ENCODE results near the gene SKIL. TPM values are rescaled to one million over a fixed set of nuclear protein-coding genes. Genes with fewer than 3 reads are reported as not detected.

SKIL gene
- total and polyA plus RNA-seq, 2 experiments from 2014 or later: 28.6 to 39.1 TPM

GRCh38 chr3:170428095-170428494, 70.6 kb downstream of the SKIL start:
- Histone ChIP-seq H3K9me2 (ENCODE audit: insufficient read depth) (no peaks in the 10 kb centered on the region), H3K27me3 (replicated peaks; ENCODE audit: insufficient read depth) (no peaks in the 10 kb centered on the region), H4K20me1 (ENCODE audit: insufficient read depth) (no peaks in the 10 kb centered on the region), H3K9ac (no peak overlapping the region), H3K4me1 (ENCODE audit: insufficient read depth) (peaks cover 15% of the 10 kb centered on the region), H3K4me3 (no peak overlapping the region), H3K9me3 (ENCODE audit: low read depth) (no peaks in the 10 kb centered on the region), H2AFZ (no peak overlapping the region), H3K79me2 (ENCODE audit: insufficient read depth) (peaks cover 46% of the 10 kb centered on the region), H3K4me2 (ENCODE audit: unreplicated experiment) (no peak overlapping the region), H3K36me3 (ENCODE audit: low read depth) (peaks cover 30% of the 10 kb centered on the region), H3K27ac (no peak overlapping the region), H3F3A (ENCODE audit: insufficient read depth) (peaks cover 40% of the 10 kb centered on the region)
- no peak for DNase-seq
- WGBS, 2 experiments (ENCODE audit: low coverage in 1 of 2, low lambda C conversion rate in 2 of 2, missing lambda C conversion rate in 2 of 2): 85 to 95% methylated on average over 2 of the region's 2 CpGs
- in situ Hi-C loops (cut with MboI): no loop called here
- TF ChIP-seq EZH2phosphoT487 (IDR thresholded peaks at IDR 0.05; ENCODE audit: insufficient read depth, low read depth) (no peak), EZH2 (IDR thresholded peaks at IDR 0.05; ENCODE audit: insufficient read depth, poor library complexity, severe bottlenecking) (no peak)

- Histone ChIP-seq H3K4me1 (ENCODE audit: insufficient read depth) (peaks cover 15% of the 10 kb centered on the region), H3K27me3 (replicated peaks; ENCODE audit: insufficient read depth) (no peaks in the 10 kb centered on the region), H2AFZ (no peak overlapping the region), H3K9me3 (ENCODE audit: low read depth) (no peaks in the 10 kb centered on the region), H3K4me2 (ENCODE audit: unreplicated experiment) (no peak overlapping the region), H3K36me3 (ENCODE audit: low read depth) (peaks cover 35% of the 10 kb centered on the region), H3K79me2 (ENCODE audit: insufficient read depth) (peaks cover 37% of the 10 kb centered on the region), H3K4me3 (no peak overlapping the region), H3K9ac (no peak overlapping the region), H3K27ac (no peak overlapping the region), H3F3A (ENCODE audit: insufficient read depth) (peaks cover 43% of the 10 kb centered on the region), H3K9me2 (ENCODE audit: insufficient read depth) (no peaks in the 10 kb centered on the region), H4K20me1 (ENCODE audit: insufficient read depth) (no peaks in the 10 kb centered on the region)
- no peak for TF ChIP-seq EZH2 (IDR thresholded peaks at IDR 0.05; ENCODE audit: insufficient read depth, poor library complexity, severe bottlenecking)
- no peak for TF ChIP-seq EZH2phosphoT487 (IDR thresholded peaks at IDR 0.05; ENCODE audit: insufficient read depth, low read depth)
- DNase-seq: peak; percentile 48
- WGBS, 2 experiments (ENCODE audit: low coverage in 1 of 2, low lambda C conversion rate in 2 of 2, missing lambda C conversion rate in 2 of 2): 87 to 88% methylated on average over 1 of the region's 1 CpG
- in situ Hi-C loops (cut with MboI): no loop called here
Observed at GRCh38 chr3:170429050-170429449, 71.5 kb downstream of the SKIL start.

- no peak for TF ChIP-seq EZH2 (IDR thresholded peaks at IDR 0.05; ENCODE audit: insufficient read depth, poor library complexity, severe bottlenecking)
- TF ChIP-seq EZH2phosphoT487 (IDR thresholded peaks at IDR 0.05; ENCODE audit: insufficient read depth, low read depth): no peak
- H3K79me2 ChIP-seq (ENCODE audit: insufficient read depth): peaks cover 25% of the 10 kb centered on the region
Observed at GRCh38 chr3:170431054-170431453, 73.5 kb downstream of the SKIL start.

GRCh38 chr3:170432416-170432815, 74.9 kb downstream of the SKIL start:
- peaks cover 49% of the 10 kb centered on the region for H3K36me3 ChIP-seq (ENCODE audit: low read depth)
- no peak overlapping the region for H3K4me2 ChIP-seq (ENCODE audit: unreplicated experiment)
- no peak for DNase-seq

More at GRCh38 chr3:170431054-170431453, 73.5 kb downstream of the SKIL start:
- no peaks in the 10 kb centered on the region for H3K27me3 ChIP-seq (replicated peaks; ENCODE audit: insufficient read depth)
- H3K9me2 ChIP-seq (ENCODE audit: insufficient read depth): no peaks in the 10 kb centered on the region
- no peak for DNase-seq
- H3K27ac ChIP-seq: no peak overlapping the region
- H3K4me1 ChIP-seq (ENCODE audit: insufficient read depth): peaks cover 15% of the 10 kb centered on the region
- peaks cover 47% of the 10 kb centered on the region for H3K36me3 ChIP-seq (ENCODE audit: low read depth)
- no peak overlapping the region for H3K4me2 ChIP-seq (ENCODE audit: unreplicated experiment)
- 96 to 99% methylated on average over 3 of the region's 3 CpGs for WGBS, 2 experiments (ENCODE audit: low coverage in 1 of 2, low lambda C conversion rate in 2 of 2, missing lambda C conversion rate in 2 of 2)
- H4K20me1 ChIP-seq (ENCODE audit: insufficient read depth): no peaks in the 10 kb centered on the region
- no peak overlapping the region for H3K9ac ChIP-seq
- peaks cover 55% of the 10 kb centered on the region for H3F3A ChIP-seq (ENCODE audit: insufficient read depth)
- H2AFZ ChIP-seq: no peak overlapping the region
- H3K9me3 ChIP-seq (ENCODE audit: low read depth): no peaks in the 10 kb centered on the region
- in situ Hi-C loops (cut with MboI): no loop called here
- H3K4me3 ChIP-seq: no peak overlapping the region

More at GRCh38 chr3:170432416-170432815, 74.9 kb downstream of the SKIL start:
- Histone ChIP-seq H3K9me3 (ENCODE audit: low read depth) (no peaks in the 10 kb centered on the region), H3K4me3 (no peak overlapping the region), H2AFZ (no peak overlapping the region), H4K20me1 (ENCODE audit: insufficient read depth) (no peaks in the 10 kb centered on the region), H3K4me1 (ENCODE audit: insufficient read depth) (peaks cover 15% of the 10 kb centered on the region), H3F3A (ENCODE audit: insufficient read depth) (peaks cover 62% of the 10 kb centered on the region), H3K79me2 (ENCODE audit: insufficient read depth) (peaks cover 18% of the 10 kb centered on the region), H3K9ac (no peak overlapping the region), H3K27me3 (replicated peaks; ENCODE audit: insufficient read depth) (no peaks in the 10 kb centered on the region), H3K27ac (no peak overlapping the region), H3K9me2 (ENCODE audit: insufficient read depth) (no peaks in the 10 kb centered on the region)
- in situ Hi-C loops (cut with MboI): no loop called here
- 90 to 93% methylated on average over 14 of the region's 14 CpGs for WGBS, 2 experiments (ENCODE audit: low coverage in 1 of 2, low lambda C conversion rate in 2 of 2, missing lambda C conversion rate in 2 of 2)
- TF ChIP-seq EZH2phosphoT487 (IDR thresholded peaks at IDR 0.05; ENCODE audit: insufficient read depth, low read depth) (no peak), EZH2 (IDR thresholded peaks at IDR 0.05; ENCODE audit: insufficient read depth, poor library complexity, severe bottlenecking) (no peak)
